Stimulated activated CD4-positive, alpha-beta T cell treated with anti-CD3 and anti-CD28 coated beads, Interleukin-12 subunit alpha, Interleukin-12 subunit beta, amount 100 ng/mL, for 4 hours (primary cell): Measurements from ENCODE around the gene ROR2.

Source experiments
- DNase-seq: peaks from one replicate; pipeline ENCODE4 v3.0.0-alpha.2; 2020

Gene ROR2

GRCh38 chr9:91732187-91733005, 217.6 kb downstream of the ROR2 start:
- DNase-seq = no peak

GRCh38 chr9:91730806-91731205, 219.2 kb downstream of the ROR2 start:
- DNase-seq = no peak

DNA sequence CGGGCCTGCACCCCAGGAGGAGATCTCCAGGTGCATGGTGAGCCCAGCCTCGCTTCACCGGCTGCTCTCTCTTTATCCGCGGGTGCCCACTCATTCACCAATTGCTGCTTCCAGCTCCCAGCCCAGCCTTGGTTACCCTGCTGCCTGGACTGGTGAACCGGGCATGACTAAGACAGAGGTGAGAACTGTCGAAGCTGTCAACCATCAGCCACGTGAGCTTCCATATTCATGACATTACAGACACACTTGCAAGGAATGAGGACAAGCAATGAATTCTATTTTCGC, 220.5 kb downstream of the ROR2 start:
- no peak for DNase-seq

DNA sequence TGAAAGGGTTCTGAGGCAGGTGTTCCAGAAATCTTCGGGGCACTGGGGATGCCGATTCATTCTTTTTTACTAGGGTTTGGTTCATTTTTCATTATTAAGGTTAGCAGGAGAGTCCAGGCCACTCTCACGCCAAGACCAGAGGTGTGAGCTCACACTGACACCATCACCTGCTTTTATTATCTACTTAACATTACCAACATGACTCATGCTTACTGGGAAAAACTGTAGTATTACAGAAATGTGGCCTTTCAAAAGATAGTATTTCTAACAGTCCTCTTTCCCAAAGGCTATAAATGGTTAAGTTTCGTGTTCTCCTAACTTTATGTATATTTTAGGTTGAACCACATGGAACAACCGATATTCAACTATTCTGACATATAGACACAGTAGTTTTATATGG, 222.1 kb downstream of the ROR2 start:
- no peak for DNase-seq

GRCh38 chr9:91727316-91727861, 222.6 kb downstream of the ROR2 start:
- DNase-seq = peak; percentile 19

GRCh38 chr9:91726406-91727100, 223.5 kb downstream of the ROR2 start:
- DNase-seq = no peak

- DNase-seq = no peak
Observed at GRCh38 chr9:91725651-91726050, 224.4 kb downstream of the ROR2 start.

GRCh38 chr9:91724609-91725505, 225.2 kb downstream of the ROR2 start:
- no peak for DNase-seq

GRCh38 chr9:91724068-91724440, 226.0 kb downstream of the ROR2 start:
- no peak for DNase-seq

DNA sequence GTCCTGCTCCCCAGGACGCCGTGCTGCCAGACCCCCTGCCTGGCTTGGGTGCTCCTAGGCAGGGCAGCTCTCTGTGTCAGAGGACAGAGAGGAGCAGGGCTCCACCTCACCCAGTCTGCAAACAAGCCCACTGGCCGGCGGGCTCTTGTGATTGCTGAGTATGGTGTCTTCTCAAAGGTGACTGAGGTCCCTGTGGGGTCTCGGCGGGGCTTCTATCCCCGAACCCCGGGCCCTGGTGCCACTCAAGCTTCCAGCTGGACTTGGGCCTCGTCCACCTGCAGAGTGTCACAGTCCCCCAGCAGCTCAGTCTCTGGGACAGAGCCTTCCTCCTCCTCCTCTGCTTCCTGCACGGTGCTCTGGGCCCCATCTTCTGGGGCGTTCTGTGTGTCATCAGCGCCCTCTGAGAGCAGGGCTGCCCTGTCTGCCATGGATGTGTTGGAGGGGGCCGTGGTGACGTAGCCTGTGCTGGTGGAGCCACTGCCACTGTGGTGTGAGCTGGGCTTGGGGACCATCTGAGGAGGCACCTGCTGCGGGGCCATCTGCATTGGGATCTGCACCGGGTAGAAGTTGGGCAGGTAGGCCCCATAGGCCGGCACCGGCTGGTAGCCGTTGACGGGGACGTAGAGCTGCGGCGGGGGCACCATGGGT, 226.5 kb downstream of the ROR2 start:
- DNase-seq = no peak

DNA sequence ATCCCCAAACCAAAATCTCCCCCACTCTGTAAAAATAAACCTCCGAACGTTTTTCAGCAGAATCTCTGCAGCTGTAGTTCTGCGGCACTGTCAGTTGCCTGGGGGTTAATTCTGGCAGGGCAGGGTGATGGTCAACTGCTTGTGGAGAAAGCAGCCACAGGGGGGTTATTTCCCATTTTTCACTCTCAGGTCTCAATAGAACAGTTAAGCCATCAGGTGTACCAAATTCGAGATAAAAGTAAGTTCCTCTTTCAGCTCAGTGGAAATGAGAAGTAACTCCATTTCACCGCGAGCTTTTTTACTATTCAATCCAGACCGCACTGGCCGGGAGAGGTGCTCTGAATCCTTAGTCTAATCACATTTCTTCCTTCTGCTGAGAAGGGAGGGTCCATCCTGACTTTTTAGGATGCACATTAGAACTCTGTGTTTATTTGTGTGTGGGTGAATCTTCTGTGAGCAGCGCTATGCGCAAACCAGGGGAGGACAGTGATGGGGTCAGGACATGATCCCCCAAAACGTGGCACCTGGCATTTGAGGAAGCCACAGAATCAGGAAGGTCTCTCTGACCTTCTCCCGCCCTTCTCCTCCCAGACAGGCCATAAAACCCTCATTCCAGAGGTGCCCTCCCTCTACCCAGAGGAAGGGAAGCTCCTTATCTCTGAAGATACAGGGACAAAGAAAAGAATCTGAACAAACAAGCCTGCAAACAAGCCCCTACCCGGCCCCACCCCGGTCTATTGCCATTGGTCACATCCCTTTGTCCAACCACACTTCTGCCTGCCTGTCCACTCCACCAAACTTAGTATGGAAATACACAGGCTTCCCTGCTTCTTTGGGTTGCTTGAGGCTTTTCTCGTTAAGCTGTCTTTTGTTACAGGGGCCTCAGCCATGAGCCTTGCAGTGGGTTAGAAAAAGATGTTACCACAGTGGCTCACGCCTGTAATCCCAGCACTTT, 229.0 kb downstream of the ROR2 start:
- DNase-seq = no peak

- no peak for DNase-seq
Observed at GRCh38 chr9:91720313-91720712, 229.7 kb downstream of the ROR2 start.

DNA sequence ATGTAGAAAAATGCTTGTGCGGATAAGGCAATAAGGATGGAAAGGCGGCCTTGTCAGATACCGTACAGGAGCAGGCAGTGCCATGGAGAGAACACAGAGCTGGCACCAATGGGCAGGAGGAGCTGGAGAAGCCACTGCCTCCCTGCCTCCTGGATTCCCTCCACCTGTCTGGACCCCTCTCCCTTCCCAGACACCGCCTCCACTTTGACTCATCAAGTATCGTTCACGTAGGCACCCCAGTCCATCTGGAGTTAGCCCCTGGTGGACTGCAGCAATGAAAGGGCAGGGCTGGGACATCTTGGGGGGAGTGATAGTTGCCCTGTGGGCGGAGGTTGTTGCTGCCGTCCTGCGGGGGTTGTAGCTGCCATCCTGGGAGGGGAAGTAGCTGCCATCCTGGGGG, 232.0 kb downstream of the ROR2 start:
- DNase-seq = no peak

DNA sequence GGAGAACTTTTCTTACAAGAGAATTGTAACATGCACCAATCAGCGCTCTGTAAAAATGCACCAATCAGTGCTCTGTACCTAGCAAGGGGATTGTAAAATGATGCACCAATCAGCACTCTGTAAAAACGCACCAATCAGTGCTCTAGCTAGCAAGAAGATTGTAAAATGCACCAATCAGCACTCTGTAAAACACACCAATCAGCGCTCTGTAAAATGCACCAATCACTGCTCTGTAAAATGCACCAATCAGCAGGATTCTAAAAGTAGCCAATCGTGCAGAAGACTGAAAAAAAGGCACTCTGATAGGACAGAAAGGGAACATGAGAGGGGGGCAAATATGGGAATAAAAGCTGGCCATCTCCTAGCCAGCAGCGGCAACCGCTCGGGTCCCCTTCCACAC, 233.2 kb downstream of the ROR2 start:
- no peak for DNase-seq

DNA sequence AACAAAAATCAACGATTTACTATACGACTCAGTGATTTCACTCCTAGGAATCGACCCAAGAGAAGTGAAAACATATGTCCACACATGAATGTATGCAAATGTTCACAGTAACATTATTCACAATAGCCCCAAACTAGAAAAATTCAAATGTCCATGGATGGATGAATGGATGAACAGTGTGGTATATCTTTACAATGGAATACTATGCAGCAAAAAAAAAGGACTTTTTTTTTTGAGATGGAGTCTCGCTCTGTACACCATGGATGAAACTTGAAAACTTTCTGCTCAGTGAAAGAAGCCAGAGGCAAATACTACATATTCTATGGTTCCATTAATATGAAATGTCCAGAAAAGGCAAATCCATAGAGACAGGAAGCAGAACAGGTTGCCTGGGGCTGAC, 233.8 kb downstream of the ROR2 start:
- DNase-seq = no peak

DNA sequence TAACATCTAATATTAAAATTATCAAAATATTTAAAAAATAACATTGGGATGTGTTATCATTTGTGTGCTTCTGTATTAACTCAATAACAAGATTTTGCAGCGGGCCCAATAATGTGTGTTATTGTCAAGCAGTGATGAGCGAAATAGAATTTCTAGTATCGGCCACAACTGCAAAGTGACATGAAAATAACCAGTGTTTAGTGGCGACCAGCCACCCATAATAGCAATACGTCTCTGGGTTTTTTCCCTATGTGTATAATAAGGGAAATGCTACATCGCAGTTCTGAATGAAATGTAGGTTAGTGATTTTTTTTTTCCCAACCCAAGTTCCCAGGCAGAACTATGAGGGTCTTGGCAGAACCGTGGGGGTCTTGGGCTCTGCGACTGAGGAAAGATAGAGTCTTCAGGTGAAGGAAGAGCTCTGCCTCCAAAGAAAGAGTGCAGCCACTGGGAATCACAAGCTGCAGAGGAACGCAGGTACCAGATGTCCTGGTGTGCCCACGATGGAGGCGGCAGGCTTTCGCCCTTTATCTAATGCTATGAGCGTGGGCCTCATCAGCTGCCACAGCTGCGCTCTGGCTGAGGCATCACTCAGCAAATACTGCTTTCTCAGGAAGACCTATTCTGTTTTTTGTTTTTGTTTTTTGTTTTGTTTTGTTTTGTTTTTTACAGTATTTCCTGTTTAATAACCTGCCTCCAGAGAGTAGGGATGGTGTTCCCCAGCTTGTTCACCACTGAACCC, 235.0 kb downstream of the ROR2 start:
- DNase-seq = no peak

DNA sequence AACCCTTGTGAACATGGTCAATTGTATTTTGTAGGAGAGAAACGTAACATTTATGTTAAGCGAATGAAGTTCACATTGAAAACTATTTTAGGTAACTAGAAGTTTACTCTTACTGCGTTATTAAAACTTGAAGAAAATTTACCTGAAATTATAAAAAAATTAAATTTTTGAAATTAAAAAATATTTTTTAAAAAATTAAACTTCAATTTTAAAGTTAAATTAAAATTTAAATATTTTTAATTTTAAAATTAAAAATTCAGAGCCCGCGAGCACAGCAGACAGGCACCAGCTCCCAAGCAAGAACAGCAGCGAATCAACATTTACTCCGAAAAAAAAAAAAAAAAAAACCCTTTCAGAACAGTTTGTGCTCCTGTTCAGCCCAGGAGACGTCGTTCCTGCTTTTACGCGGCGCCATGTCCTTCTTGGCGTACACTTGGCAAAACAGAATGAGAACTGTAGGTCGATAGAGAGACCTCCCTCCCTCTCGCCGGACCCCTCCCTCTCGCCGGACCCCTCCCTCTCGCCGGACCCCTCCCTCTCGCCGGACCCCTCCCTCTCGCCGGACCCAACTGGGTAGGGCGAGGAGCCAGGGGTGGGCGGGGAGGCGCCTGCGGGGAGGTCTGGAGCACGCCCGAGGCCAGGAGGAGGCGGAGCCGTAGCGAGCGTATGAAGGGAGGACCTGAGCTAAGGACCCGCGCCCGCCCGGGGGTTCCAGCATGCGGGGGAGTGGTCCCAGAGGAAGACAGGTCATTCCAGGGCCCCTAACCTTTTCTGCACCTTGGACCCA, 235.8 kb downstream of the ROR2 start:
- DNase-seq = no peak

GRCh38 chr9:91712811-91713210, 237.2 kb downstream of the ROR2 start:
- no peak for DNase-seq

DNA sequence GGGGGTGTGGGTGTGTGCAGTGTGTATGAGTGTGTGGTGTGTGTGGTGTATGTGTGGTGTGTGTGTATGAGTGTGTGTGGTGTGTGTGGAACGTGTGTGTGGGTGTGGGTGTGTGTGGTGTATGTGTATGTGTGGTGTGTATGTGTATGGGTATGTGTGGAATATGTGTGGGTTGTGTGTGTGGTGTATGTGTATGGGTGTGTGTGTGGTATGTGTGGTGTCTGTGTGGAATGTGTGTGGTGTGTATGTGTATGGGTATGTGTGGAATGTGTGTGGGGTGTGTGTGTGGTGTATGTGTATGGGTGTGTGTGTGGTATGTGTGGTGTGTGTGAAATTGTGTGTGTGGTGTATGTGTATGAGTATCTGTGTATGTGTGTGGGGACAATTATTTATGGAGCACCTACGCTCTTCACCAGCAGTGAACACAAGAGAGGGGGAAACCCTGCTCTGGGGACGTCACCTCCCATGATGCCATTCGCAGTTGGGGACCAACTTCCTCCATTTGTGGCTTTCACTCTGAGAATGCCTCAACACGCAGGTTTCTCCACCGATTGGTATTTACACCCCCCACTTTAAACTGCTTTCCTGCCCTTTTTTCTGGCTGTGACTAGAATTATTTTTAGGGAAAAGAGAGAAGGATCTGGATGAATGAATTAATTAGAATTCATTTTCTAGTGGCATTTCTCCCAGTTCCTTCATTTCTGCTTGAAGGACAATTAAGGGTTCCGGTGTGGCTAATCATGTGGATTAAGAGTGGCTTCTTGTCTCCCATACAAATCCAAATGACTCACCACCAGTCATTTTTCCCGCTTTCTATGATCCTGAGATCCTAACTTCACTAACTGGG, 238.1 kb downstream of the ROR2 start:
- peak; percentile 27 for DNase-seq
